ENCODE measurements around the gene CENPV.
"Not testable (repeated sequence)": the region's sequence is repeated elsewhere in the genome, so short reads cannot be mapped to it uniquely, and the experiment has no call there.

The CENPV gene

DNA sequence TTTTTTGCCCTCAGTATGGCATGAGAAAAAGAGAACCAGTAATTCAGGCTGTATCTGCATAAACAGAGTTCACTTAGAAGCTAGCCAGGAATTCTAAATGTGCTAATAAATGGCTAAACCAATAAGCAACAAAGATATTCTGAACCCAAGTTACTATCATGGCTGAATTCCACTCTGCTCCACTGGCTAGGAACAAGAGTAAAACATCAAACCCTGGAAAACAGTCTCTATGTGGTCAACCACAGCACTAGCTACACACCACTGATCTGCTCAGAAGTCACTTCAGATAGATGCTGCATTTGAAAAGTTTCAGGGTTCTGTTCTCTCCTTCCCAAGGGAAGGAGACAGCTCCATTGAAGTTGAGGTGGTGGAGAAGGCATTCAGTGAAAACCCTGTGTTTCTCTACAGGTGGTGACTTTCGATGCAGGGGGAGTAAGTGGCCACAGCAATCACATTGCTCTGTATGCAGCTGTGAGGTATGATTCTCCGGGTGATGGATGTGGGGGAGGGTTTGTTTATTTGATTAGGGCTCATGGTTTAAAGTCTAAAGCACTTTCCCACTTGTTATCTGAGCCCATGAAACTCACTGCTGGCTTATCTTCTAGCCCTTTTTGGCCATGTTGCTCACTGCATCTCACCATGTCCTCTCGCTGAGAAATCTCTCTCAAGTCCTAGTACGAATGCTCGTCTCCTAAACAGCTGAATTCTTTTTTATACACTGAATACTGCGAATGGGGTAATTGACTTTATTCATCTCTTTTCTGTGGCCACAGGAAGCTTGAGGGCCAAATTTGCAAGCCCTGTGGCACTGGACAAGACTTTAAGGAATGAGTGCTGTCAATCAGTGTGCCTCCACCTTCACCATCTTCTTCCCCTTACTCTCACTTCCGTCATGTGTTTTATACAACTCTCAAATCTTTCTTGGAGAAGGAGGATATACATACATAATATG lies 39.9 kb downstream of the CENPV start:
- DNase-seq (ENCODE audit: low spot score), result peak; percentile 51

DNA sequence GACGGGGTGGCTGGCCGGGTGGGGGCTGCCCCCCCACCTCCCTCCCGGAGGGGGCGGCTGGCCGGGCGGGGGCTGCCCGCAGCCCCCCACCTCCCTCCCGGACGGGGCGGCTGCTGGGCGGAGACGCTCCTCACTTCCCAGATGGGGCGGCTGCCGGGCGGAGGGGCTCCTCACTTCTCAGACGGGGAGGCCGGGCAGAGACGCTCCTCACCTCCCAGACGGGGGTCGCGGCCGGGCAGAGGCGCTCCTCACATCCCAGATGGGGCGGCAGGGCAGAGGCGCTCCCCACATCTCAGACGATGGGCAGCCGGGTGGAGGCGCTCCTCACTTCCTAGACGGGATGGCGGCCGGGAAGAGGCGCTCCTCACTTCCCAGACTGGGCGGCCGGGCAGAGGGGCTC lies 41.2 kb downstream of the CENPV start:
- not testable (repeated sequence) for DNase-seq (ENCODE audit: low spot score)

DNA sequence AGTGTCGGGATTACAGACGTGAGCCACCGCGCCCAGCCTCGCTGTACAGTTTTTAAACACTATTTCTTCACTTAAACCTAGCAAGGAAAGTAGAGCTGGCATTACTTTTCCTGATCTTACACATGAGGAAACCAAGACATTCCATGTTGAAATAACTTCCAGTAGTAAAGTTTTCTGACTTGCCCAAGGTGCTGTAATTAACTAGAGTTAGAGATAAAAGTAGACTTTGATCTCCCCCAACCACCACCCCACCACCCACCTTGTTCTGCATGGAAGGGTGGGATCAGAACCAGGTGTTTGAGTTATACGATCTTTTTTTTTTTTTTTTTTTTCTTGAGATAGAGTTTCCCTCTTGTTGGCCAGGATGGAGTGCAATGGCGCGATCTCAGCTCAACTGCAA lies 47.1 kb downstream of the CENPV start:
- no peak for DNase-seq (ENCODE audit: low spot score)

DNA sequence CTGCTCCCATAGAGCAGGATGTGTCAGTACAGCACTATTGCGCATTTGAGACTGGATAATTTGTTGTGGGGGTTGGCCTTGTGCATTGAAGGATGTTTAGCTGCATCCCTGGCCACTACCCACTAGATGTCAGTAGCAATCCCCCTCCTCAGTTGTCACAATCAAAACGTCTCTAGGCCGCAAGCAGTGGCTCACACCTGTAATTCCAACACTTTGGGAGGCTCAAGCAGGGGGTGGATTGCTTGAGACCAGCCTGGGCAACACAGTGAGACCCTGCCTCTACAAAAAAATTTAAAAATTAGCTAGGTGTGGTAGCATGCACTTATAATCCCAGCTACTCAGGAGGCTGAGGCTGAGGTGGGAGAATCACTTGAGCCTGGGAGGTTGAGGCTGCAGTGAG lies 48.4 kb downstream of the CENPV start:
- peak; percentile 38 for DNase-seq (ENCODE audit: low spot score)

DNA sequence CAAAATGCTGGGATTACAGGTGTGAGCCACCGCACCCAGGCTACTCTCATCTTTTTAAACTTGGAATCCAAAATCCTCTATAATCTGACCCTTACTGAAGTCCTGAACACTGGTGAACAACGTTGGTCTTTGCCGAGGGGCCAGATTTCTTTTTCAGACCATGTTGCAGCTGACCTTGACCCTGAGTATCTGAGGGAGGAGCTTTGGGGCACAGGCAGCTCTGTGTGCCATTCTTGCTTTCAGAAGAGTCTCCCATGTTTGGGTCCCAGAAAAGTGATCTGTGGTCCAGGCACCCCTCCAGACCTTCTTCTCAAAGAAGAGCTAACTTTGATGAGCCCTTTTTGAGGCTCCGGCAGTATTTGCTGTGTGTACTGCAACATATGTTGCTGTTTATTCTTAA lies 50.4 kb downstream of the CENPV start:
- no peak for DNase-seq (ENCODE audit: low spot score)

DNA sequence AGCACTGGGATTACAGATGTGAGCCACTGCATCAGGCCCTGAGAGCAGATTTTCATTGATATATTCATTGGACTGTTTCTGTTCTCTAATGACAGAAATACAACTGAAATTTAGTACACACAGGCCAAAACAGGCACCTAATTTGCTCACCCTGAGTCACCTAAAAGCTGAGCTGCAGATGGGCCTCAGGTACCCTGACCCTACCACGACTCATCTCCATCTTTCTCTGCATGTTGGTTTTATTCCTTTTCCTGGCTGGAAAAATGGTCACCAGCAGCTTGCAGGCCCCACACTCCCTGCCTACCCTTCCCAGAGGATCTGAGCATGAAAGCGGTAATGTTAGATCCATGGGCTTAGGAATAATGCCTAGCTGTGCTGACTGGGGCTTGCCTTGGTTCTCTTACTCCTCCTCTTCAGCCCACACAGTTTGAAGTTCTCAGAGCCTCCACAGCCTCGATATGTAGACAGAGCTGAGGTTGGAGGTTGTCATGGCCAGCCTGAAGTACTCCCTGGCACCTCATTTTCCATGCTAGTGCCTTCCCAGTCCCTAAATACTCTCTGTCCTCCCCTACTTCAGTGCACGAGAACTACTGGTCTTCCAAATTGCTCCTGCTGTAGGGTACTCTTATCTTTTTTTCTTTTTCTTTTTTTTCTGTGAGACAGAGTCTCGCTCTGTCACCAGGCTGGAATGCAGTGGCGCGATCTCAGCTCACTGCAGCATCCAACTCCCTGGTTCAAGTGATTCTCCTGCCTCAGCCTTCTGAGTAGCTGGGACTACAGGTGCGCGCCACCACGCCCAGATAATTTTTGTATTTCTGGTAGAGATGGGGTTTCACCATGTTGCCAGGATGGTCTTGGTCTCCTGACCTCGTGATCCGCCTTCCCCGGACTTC lies 51.1 kb downstream of the CENPV start:
- no peak for DNase-seq (ENCODE audit: low spot score)

DNA sequence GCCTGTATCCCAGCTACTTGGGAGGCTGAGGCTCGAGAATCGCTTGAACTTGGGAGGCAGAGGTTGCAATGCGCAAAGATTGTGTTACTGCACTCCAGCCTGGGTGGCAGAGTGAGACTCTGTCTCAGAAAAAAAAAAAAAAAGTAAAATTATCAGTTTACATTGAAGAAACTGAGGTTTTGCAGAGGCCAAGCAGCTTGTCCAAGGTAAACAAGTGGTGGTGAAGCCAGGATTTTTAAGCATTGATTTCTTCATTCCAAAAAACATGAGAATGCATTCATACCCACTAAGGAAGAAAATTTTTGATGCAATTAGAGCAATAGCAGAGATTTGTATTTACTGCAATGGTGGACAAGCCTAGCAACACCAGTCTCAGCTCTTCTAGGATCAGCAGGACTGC lies 52.7 kb downstream of the CENPV start:
- no peak for DNase-seq (ENCODE audit: low spot score)

DNA sequence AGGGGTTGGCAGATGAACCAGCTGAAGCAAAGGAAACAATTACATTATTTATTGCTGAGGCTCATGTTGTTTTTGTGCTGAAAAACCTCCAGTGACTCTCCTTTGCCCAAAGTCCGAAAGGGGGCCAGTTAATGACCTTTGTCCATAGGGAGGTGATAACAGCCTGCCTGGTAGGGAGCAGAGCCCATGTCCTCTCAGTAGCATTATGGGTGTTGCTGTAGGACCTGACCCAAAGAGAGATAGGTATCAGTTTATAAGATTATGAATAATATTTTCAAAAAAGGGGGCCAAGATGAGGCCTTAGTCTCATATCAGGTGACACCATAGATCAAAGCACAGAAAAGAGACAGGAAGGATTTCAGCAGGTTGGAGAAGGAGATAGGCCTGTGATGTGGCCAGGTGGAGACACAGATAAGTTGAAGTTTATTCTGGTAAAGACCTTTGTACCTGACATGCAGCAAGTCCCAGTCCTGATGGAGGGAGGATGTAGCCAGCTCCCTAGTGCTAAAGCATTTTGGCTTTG lies 55.1 kb downstream of the CENPV start:
- no peak for DNase-seq (ENCODE audit: low spot score)

DNA sequence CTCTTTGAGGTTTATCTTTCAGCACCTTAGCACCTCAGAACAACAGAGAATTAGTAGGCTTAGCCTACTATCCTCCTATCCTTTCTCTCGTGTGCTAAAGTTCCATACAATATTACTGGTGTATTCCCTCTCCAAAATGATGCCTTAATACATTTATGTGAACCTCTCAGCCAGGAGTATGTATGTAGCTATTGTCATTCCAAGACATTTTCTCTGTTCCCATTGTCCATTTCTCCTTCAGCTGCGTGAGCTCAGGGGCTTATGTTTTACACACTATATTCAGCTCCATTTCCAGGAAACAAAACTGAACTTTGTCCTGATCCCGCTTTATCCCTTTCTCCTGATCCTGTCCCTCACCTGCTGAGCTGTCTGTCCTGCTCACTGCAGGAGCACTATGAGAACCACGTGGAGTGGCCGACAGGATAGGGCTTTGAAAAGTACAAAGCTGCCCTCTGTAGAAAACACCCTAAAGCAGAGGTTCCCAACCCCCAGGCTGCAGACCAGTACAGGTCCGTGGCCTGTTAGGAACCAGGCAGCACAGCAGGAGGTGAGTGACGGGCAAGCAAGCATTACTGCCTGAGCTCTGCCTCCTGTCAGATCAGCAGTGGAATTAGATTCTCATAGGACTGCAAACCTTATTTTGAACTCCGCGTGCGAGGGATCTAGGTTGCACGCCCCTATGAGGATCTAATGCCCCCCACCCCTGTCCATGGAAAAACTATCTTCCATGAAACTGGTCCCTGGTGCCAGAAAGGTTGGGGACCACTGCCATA lies 55.7 kb downstream of the CENPV start:
- DNase-seq (ENCODE audit: low spot score), result no peak

DNA sequence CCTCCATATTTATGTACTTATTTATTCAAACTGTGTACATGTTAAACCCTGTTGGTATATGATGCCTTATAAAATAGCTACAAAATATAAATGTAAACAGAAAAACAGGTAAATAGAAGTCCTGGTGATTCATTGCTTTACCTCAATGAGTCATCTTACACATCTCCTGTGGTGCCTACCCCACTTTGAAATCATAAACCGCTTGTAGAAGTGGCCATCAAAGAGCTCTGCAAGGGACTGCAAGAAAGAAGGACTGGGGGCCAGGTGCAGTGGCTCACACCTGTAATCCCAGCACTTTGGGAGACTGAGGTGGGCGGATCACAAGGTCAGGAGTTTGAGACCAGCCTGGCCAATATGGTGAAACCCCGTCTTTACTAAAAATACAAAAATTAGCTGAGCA lies 57.2 kb downstream of the CENPV start:
- DNase-seq (ENCODE audit: low spot score), result not testable (repeated sequence)

DNA sequence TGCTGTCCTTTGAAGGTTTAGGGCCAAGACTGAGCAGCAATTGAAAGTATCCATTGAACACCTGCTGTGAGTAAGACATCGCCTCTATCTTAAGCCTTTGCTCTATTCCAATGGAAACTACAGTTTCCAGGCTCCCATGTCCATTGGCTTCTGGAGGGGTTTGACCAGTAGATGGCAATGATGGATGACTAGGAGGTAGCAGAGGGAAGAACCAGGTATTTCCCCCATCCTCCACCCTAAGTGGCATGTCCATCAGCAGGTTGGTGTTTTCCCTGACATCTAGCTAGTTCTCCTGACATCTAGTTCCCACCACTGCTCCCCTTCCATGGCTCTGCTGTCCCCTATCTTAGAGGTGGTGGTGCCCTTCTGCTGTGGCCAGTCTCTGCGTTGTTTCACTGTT lies 58.7 kb downstream of the CENPV start:
- no peak for DNase-seq (ENCODE audit: low spot score)

DNA sequence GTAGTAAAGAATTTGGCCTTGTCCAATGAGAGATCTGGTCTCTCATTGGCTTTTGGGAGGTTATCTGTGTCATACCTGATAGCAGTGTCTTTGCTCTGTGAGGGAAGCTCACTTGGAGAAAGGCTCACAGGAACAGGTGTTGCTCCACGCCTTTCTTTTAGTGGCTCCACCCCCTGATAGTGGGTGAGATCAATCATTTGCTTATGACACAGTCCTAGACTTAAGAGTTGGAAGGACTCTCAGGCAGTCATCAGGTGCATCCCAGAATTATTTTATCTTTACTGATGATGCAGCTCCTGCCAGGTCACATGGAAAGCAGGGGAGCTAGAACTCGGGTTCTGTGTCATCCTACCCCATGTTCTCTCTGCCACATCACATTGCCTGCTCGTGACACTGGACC lies 59.3 kb downstream of the CENPV start:
- DNase-seq (ENCODE audit: low spot score), result no peak
